ENCODE results near the gene SLC2A5.

SLC2A5 gene

GRCh38 chr1:9020305-9020704 is 49.1 kb downstream of the SLC2A5 start:
- H3K27ac ChIP-seq (ENCODE audit: low read length), result no peak overlapping the region
- H3K4me1 ChIP-seq (ENCODE audit: insufficient read depth, low read length), result peaks cover 3% of the 10 kb centered on the region; the same call in 1 of the 2 replicates

GRCh38 chr1:9019896-9020295 is 49.5 kb downstream of the SLC2A5 start:
- H3K9me3 ChIP-seq (ENCODE audit: insufficient read depth, low read length, severe bottlenecking), result no peaks in the 10 kb centered on the region
- TF ChIP-seq CTCF (IDR thresholded peaks at IDR 0.05; ENCODE audit: borderline replicate concordance, extremely low read depth, low read length, poor library complexity, severe bottlenecking), result no peak
- TF ChIP-seq EZH2 (IDR thresholded peaks at IDR 0.05; ENCODE audit: borderline replicate concordance, low read depth, low read length, severe bottlenecking), result no peak
- no peaks in the 10 kb centered on the region for H4K20me1 ChIP-seq (ENCODE audit: insufficient read depth, low read length)
- H3K36me3 ChIP-seq (ENCODE audit: insufficient read depth, low read length), result no peaks in the 10 kb centered on the region
- no peak overlapping the region for H3K4me3 ChIP-seq (ENCODE audit: low read depth in 1 of 2, low read length in 2 of 2)
- DNase-seq (no peak), ATAC-seq (ENCODE audit: insufficient read depth, low read depth) (no peak)
- no peak overlapping the region for H3K9ac ChIP-seq (ENCODE audit: low read depth, low read length)
- H3K4me2 ChIP-seq (ENCODE audit: insufficient read depth, low read length), result no peak overlapping the region
- no peak overlapping the region for H2AFZ ChIP-seq (ENCODE audit: low read depth, low read length)
- H3K79me2 ChIP-seq (ENCODE audit: insufficient read depth, low read length), result no peaks in the 10 kb centered on the region
- no peaks in the 10 kb centered on the region for H3K27me3 ChIP-seq (ENCODE audit: insufficient read depth, low read length, poor library complexity)
- H3K27ac ChIP-seq (ENCODE audit: low read length), result no peak overlapping the region
- H3K4me1 ChIP-seq (ENCODE audit: insufficient read depth, low read length), result peaks cover 3% of the 10 kb centered on the region; the same call in 1 of the 2 replicates

More at GRCh38 chr1:9020305-9020704, 49.1 kb downstream of the SLC2A5 start:
- H3K9ac ChIP-seq (ENCODE audit: low read depth, low read length), result no peak overlapping the region
- H2AFZ ChIP-seq (ENCODE audit: low read depth, low read length), result no peak overlapping the region
- H3K27me3 ChIP-seq (ENCODE audit: insufficient read depth, low read length, poor library complexity), result no peaks in the 10 kb centered on the region
- DNase-seq (no peak), ATAC-seq (ENCODE audit: insufficient read depth, low read depth) (no peak)
- no peaks in the 10 kb centered on the region for H3K36me3 ChIP-seq (ENCODE audit: insufficient read depth, low read length)
- H3K4me3 ChIP-seq (ENCODE audit: low read depth in 1 of 2, low read length in 2 of 2), result no peak overlapping the region
- no peaks in the 10 kb centered on the region for H3K79me2 ChIP-seq (ENCODE audit: insufficient read depth, low read length)
- TF ChIP-seq EZH2 (IDR thresholded peaks at IDR 0.05; ENCODE audit: borderline replicate concordance, low read depth, low read length, severe bottlenecking), result no peak
- TF ChIP-seq CTCF (IDR thresholded peaks at IDR 0.05; ENCODE audit: borderline replicate concordance, extremely low read depth, low read length, poor library complexity, severe bottlenecking), result no peak
- H3K9me3 ChIP-seq (ENCODE audit: insufficient read depth, low read length, severe bottlenecking), result no peaks in the 10 kb centered on the region
- H4K20me1 ChIP-seq (ENCODE audit: insufficient read depth, low read length), result no peaks in the 10 kb centered on the region
- no peak overlapping the region for H3K4me2 ChIP-seq (ENCODE audit: insufficient read depth, low read length)

- Histone ChIP-seq H4K20me1 (ENCODE audit: insufficient read depth, low read length) (no peaks in the 10 kb centered on the region), H3K27ac (ENCODE audit: low read length) (no peak overlapping the region), H3K79me2 (ENCODE audit: insufficient read depth, low read length) (no peaks in the 10 kb centered on the region), H3K4me3 (ENCODE audit: low read depth in 1 of 2, low read length in 2 of 2) (no peak overlapping the region), H3K4me1 (ENCODE audit: insufficient read depth, low read length) (peaks cover 3% of the 10 kb centered on the region; the same call in 1 of the 2 replicates), H3K36me3 (ENCODE audit: insufficient read depth, low read length) (no peaks in the 10 kb centered on the region), H3K27me3 (ENCODE audit: insufficient read depth, low read length, poor library complexity) (no peaks in the 10 kb centered on the region), H3K9ac (ENCODE audit: low read depth, low read length) (no peak overlapping the region), H3K9me3 (ENCODE audit: insufficient read depth, low read length, severe bottlenecking) (no peaks in the 10 kb centered on the region), H3K4me2 (ENCODE audit: insufficient read depth, low read length) (no peak overlapping the region), H2AFZ (ENCODE audit: low read depth, low read length) (no peak overlapping the region)
- TF ChIP-seq CTCF (IDR thresholded peaks at IDR 0.05; ENCODE audit: borderline replicate concordance, extremely low read depth, low read length, poor library complexity, severe bottlenecking) (no peak), EZH2 (IDR thresholded peaks at IDR 0.05; ENCODE audit: borderline replicate concordance, low read depth, low read length, severe bottlenecking) (no peak)
- DNase-seq, result no peak
- ATAC-seq (ENCODE audit: insufficient read depth, low read depth), result no peak
Measured at GRCh38 chr1:9018333-9018732, 51.1 kb downstream of the SLC2A5 start.

- Histone ChIP-seq H3K79me2 (ENCODE audit: insufficient read depth, low read length) (no peaks in the 10 kb centered on the region), H4K20me1 (ENCODE audit: insufficient read depth, low read length) (no peaks in the 10 kb centered on the region), H3K4me3 (ENCODE audit: low read depth in 1 of 2, low read length in 2 of 2) (no peak overlapping the region), H3K9ac (ENCODE audit: low read depth, low read length) (no peak overlapping the region), H3K4me2 (ENCODE audit: insufficient read depth, low read length) (no peak overlapping the region), H3K9me3 (ENCODE audit: insufficient read depth, low read length, severe bottlenecking) (no peaks in the 10 kb centered on the region), H3K36me3 (ENCODE audit: insufficient read depth, low read length) (no peaks in the 10 kb centered on the region), H3K4me1 (ENCODE audit: insufficient read depth, low read length) (peaks cover 3% of the 10 kb centered on the region; the same call in 1 of the 2 replicates), H3K27me3 (ENCODE audit: insufficient read depth, low read length, poor library complexity) (no peaks in the 10 kb centered on the region), H2AFZ (ENCODE audit: low read depth, low read length) (no peak overlapping the region), H3K27ac (ENCODE audit: low read length) (no peak overlapping the region)
- ATAC-seq (ENCODE audit: insufficient read depth, low read depth) (no peak), DNase-seq (no peak)
- TF ChIP-seq CTCF (IDR thresholded peaks at IDR 0.05; ENCODE audit: borderline replicate concordance, extremely low read depth, low read length, poor library complexity, severe bottlenecking), result no peak
- no peak for TF ChIP-seq EZH2 (IDR thresholded peaks at IDR 0.05; ENCODE audit: borderline replicate concordance, low read depth, low read length, severe bottlenecking)
Measured at GRCh38 chr1:9016455-9016854, 53.0 kb downstream of the SLC2A5 start.
